ENCODE data around the gene MRPL18. TPM values are rescaled to one million over a fixed set of nuclear protein-coding genes. Genes with fewer than 3 reads are reported as not detected.
"Not testable (repeated sequence)": the region's sequence is repeated elsewhere in the genome, so short reads cannot be mapped to it uniquely, and the experiment has no call there.

The MRPL18 gene
- total RNA-seq (10 to 100 TPM; 56.7 to 67.7 (median 63.5) TPM), polyA plus RNA-seq (107 TPM)
- long read RNA-seq, donor 1, transcript MRPL18-201 (4 exons, 978 nt): major isoform, 50 of 64 reads
- long read RNA-seq, donor 1, partial matches to known transcripts: 3 of 64 reads
- long read RNA-seq, donor 1, other reads (novel, unspliced or antisense): 11 of 64 reads
- long read RNA-seq, donor 2, transcript MRPL18-201 (4 exons, 978 nt): major isoform, 38 of 49 reads
- long read RNA-seq, donor 2, partial matches to known transcripts: 2 of 49 reads
- long read RNA-seq, donor 2, other reads (novel, unspliced or antisense): 8 of 49 reads
- long read RNA-seq, donor 3, transcript MRPL18-201 (4 exons, 978 nt): major isoform, 42 of 51 reads
- long read RNA-seq, donor 3, partial matches to known transcripts: 1 of 51 reads
- long read RNA-seq, donor 3, other reads (novel, unspliced or antisense): 7 of 51 reads
- long read RNA-seq, donor 4, transcript MRPL18-201 (4 exons, 978 nt): major isoform, 18 of 27 reads
- long read RNA-seq, donor 4, partial matches to known transcripts: 0 of 27 reads
- long read RNA-seq, donor 4, other reads (novel, unspliced or antisense): 9 of 27 reads

GRCh38 chr6:159790149-159790955 lies at the start of gene MRPL18:
TSS of gene MRPL18 (plus strand) at chr6:159790467. CDS start at chr6:159790588, 121 bp downstream.
- Histone ChIP-seq H3K4me1 (ENCODE audit: control insufficient read depth, insufficient read depth, low read length) (peaks cover 8% of the 10 kb centered on the region), H3K27me3 (ENCODE audit: control insufficient read depth, insufficient read depth) (no peaks in the 10 kb centered on the region), H3K4me3 (ENCODE audit: low read length) (peak within 1 kb of the TSS; percentile 87), H3K27ac (ENCODE audit: low read length) (peak within 1 kb of the TSS; percentile 97), H3K9me3 (ENCODE audit: control insufficient read depth, low read length) (no peaks in the 10 kb centered on the region)
- intact Hi-C loops (cut with DNase I): no loop called here
- ATAC-seq: peak; percentile 96
- peak; percentile 96 to 97 (median 97) for DNase-seq
- under 1% methylated on average over 56 of the region's 56 CpGs for WGBS

DNA sequence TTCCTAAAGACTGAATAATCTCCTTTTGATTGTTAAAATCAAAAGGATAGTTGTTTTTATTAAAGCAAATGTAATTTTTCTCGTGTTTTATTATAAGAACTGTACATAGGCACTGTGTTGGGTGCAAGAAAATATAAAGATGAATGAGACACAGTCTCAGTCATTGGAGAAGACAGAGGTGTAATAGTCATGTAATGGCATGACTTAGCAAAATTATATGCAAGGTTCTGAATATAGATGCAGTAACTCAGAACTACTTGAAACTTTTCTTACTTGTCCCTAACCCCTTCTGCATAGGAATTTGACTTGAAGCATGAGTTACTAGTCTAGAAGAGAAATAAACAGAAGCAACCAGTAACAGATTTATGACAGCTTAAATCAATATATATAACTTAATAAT lies 48.1 kb upstream of the MRPL18 start:
- Histone ChIP-seq H3K4me3 (ENCODE audit: low read length) (no peak overlapping the region), H3K4me1 (ENCODE audit: control insufficient read depth, insufficient read depth, low read length) (no peaks in the 10 kb centered on the region), H3K9me3 (ENCODE audit: control insufficient read depth, low read length) (no peaks in the 10 kb centered on the region), H3K27ac (ENCODE audit: low read length) (no peak overlapping the region), H3K27me3 (ENCODE audit: control insufficient read depth, insufficient read depth) (no peaks in the 10 kb centered on the region)
- WGBS: 88% methylated on average over 1 of the region's 1 CpG
- DNase-seq (no peak), ATAC-seq (no peak)
- intact Hi-C loops (cut with DNase I): no loop called here

- no peak overlapping the region for H3K27ac ChIP-seq (ENCODE audit: low read length)
- intact Hi-C loops (cut with DNase I): no loop called here
- ATAC-seq (no peak), DNase-seq (no peak)
- no peak overlapping the region for H3K4me3 ChIP-seq (ENCODE audit: low read length)
- no peaks in the 10 kb centered on the region for H3K9me3 ChIP-seq (ENCODE audit: control insufficient read depth, low read length)
- WGBS: 78% methylated on average over 7 of the region's 7 CpGs
- no peaks in the 10 kb centered on the region for H3K27me3 ChIP-seq (ENCODE audit: control insufficient read depth, insufficient read depth)
- no peaks in the 10 kb centered on the region for H3K4me1 ChIP-seq (ENCODE audit: control insufficient read depth, insufficient read depth, low read length)
Measured at GRCh38 chr6:159745081-159745480, 45.2 kb upstream of the MRPL18 start.

- ATAC-seq (peak in 1 of 2 donors; percentile 64), DNase-seq (no peak)
- no peak overlapping the region for H3K4me3 ChIP-seq (ENCODE audit: low read length)
- H3K4me1 ChIP-seq (ENCODE audit: control insufficient read depth, insufficient read depth, low read length): no peaks in the 10 kb centered on the region
- H3K27me3 ChIP-seq (ENCODE audit: control insufficient read depth, insufficient read depth): no peaks in the 10 kb centered on the region
- H3K27ac ChIP-seq (ENCODE audit: low read length): no peak overlapping the region
- 59% methylated on average over 1 of the region's 1 CpG for WGBS
- intact Hi-C loops (cut with DNase I): no loop called here
- no peaks in the 10 kb centered on the region for H3K9me3 ChIP-seq (ENCODE audit: control insufficient read depth, low read length)
Measured at GRCh38 chr6:159746759-159747158, 43.5 kb upstream of the MRPL18 start.

GRCh38 chr6:159748127-159748526 lies 42.1 kb upstream of the MRPL18 start:
- WGBS: 82% methylated on average over 7 of the region's 7 CpGs
- H3K27ac ChIP-seq (ENCODE audit: low read length); intact Hi-C loops (cut with DNase I); ATAC-seq; H3K4me1 ChIP-seq (ENCODE audit: control insufficient read depth, insufficient read depth, low read length); H3K27me3 ChIP-seq (ENCODE audit: control insufficient read depth, insufficient read depth); H3K4me3 ChIP-seq (ENCODE audit: low read length); DNase-seq; H3K9me3 ChIP-seq (ENCODE audit: control insufficient read depth, low read length): not testable (repeated sequence)

GRCh38 chr6:159751448-159751847 lies 38.8 kb upstream of the MRPL18 start:
- intact Hi-C loops (cut with DNase I): no loop called here
- Histone ChIP-seq H3K4me1 (ENCODE audit: control insufficient read depth, insufficient read depth, low read length) (no peaks in the 10 kb centered on the region), H3K27me3 (ENCODE audit: control insufficient read depth, insufficient read depth) (no peaks in the 10 kb centered on the region), H3K4me3 (ENCODE audit: low read length) (no peak overlapping the region), H3K27ac (ENCODE audit: low read length) (no peak overlapping the region), H3K9me3 (ENCODE audit: control insufficient read depth, low read length) (no peaks in the 10 kb centered on the region)
- ATAC-seq (no peak), DNase-seq (no peak)
- 83% methylated on average over 3 of the region's 3 CpGs for WGBS

GRCh38 chr6:159753081-159753872 lies 37.0 kb upstream of the MRPL18 start:
- H3K9me3 ChIP-seq (ENCODE audit: control insufficient read depth, low read length): no peaks in the 10 kb centered on the region
- no peaks in the 10 kb centered on the region for H3K4me1 ChIP-seq (ENCODE audit: control insufficient read depth, insufficient read depth, low read length)
- ATAC-seq (no peak), DNase-seq (no peak)
- WGBS: 77% methylated on average over 6 of the region's 6 CpGs
- intact Hi-C loops (cut with DNase I): no loop called here
- no peaks in the 10 kb centered on the region for H3K27me3 ChIP-seq (ENCODE audit: control insufficient read depth, insufficient read depth)
- no peak overlapping the region for H3K4me3 ChIP-seq (ENCODE audit: low read length)
- no peak overlapping the region for H3K27ac ChIP-seq (ENCODE audit: low read length)

DNA sequence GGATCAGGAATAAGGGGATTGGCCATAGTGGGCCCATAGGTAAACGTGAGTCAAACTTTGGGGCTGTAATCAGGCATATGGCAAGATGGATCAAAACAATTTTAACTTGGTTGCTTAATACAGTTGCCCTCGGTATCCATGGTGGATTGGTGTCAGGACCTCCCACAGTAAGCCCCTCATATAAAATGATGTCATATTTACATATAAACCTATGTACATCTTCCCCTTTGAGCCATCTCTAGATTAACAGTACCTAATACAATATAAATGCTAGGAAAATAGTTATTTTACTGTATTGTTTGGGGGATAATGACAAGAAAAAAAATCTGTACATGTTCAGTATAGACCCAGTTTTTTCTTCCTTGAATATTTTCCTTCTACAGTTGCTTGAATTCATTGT lies 35.9 kb upstream of the MRPL18 start:
- DNase-seq: no peak
- no peaks in the 10 kb centered on the region for H3K27me3 ChIP-seq (ENCODE audit: control insufficient read depth, insufficient read depth)
- H3K27ac ChIP-seq (ENCODE audit: low read length): no peak overlapping the region
- ATAC-seq: no peak
- no peak overlapping the region for H3K4me3 ChIP-seq (ENCODE audit: low read length)
- no peaks in the 10 kb centered on the region for H3K4me1 ChIP-seq (ENCODE audit: control insufficient read depth, insufficient read depth, low read length)
- intact Hi-C loops (cut with DNase I): no loop called here
- WGBS: 78% methylated on average over 2 of the region's 2 CpGs
- no peaks in the 10 kb centered on the region for H3K9me3 ChIP-seq (ENCODE audit: control insufficient read depth, low read length)

- Histone ChIP-seq H3K4me1 (ENCODE audit: control insufficient read depth, insufficient read depth, low read length) (no peaks in the 10 kb centered on the region), H3K27ac (ENCODE audit: low read length) (no peak overlapping the region), H3K27me3 (ENCODE audit: control insufficient read depth, insufficient read depth) (no peaks in the 10 kb centered on the region), H3K4me3 (ENCODE audit: low read length) (no peak overlapping the region), H3K9me3 (ENCODE audit: control insufficient read depth, low read length) (no peaks in the 10 kb centered on the region)
- DNase-seq (peak in 1 of 3 donors; percentile 41), ATAC-seq (no peak)
- intact Hi-C loops (cut with DNase I): no loop called here
- WGBS: 71% methylated on average over 15 of the region's 15 CpGs
Measured at GRCh38 chr6:159754959-159755914, 35.0 kb upstream of the MRPL18 start.

DNA sequence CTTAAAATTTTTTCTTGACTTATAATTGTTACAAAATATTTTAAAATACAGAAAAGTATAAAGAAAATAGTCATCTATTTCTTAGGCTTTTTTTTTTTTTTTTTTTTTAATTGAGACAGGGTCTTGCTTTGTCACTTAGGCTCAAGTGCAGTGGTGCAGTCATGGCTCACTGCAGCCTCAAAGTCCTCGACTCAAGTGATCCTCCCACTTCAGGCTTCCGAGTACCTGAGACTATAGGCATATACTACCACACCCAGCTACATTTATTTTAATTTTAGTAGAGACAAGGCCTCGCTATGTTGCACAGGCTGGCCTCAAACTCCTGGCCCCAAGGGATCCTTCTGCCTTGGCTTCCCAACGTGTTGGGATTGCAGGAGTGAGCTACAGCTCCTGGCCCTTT lies 33.8 kb upstream of the MRPL18 start:
- H3K27me3 ChIP-seq (ENCODE audit: control insufficient read depth, insufficient read depth): no peaks in the 10 kb centered on the region
- no peak overlapping the region for H3K27ac ChIP-seq (ENCODE audit: low read length)
- H3K9me3 ChIP-seq (ENCODE audit: control insufficient read depth, low read length): no peaks in the 10 kb centered on the region
- H3K4me1 ChIP-seq (ENCODE audit: control insufficient read depth, insufficient read depth, low read length): no peaks in the 10 kb centered on the region
- intact Hi-C loops (cut with DNase I): no loop called here
- no peak overlapping the region for H3K4me3 ChIP-seq (ENCODE audit: low read length)
- no peak for ATAC-seq
- 76% methylated on average over 4 of the region's 4 CpGs for WGBS
- DNase-seq: no peak
